ENCODE results near the gene DLEU7.
A peak's percentile ranks its signal among the peaks of the same experiment; 100 is the strongest.

The DLEU7 gene

DNA sequence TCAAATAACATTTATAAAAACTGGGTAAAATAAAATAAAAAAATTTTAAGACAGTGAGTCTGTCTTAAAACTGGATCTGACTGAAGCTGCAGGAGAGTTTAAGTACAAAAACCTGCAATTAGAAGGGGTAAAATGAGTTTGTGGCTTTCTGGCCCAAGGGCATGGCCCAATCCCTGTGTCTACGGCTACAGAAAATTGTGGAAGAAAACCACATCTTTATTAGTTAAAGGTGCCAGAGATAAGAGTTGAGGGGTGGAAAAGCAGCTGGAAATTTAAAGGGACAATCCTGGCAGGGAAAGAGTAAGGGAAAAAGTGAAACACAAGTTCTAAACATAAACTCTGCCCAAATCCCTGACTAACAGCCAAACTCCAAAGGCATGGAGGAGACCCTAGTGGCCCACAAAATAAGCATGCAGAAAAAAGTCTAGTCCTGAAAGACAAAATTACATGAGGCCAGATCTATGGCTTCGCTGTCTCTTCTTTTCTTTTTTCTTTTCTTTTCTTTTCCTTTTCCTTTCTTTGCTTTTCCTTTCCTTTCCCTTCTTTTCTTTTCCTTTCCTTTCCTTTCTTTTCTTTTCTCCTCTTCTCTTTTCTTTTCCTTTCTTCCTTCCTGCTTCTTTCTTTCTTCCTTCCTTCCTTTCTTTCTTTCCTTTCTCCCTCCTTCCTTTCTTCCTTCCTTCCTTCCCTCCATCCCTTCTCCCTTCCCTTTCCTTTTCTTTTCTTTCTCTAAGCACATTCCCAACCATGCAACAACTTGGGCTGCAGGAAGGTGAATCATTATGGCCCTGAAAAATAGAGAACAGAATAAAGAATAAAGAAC, 23.5 kb upstream of the DLEU7 start:
- no peak overlapping the region for H3K4me3 Mint-ChIP-seq
- no peaks in the 10 kb centered on the region for H3K36me3 Mint-ChIP-seq
- DNase-seq (ENCODE audit: low spot score in 2 of 2) (no peak), ATAC-seq (ENCODE audit: low read depth) (no peak)
- peaks cover 5% of the 10 kb centered on the region for H3K4me1 Mint-ChIP-seq
- no peaks in the 10 kb centered on the region for H3K27me3 Mint-ChIP-seq
- peaks cover 2% of the 10 kb centered on the region for H3K9me3 Mint-ChIP-seq
- no peak overlapping the region for H3K27ac Mint-ChIP-seq

GRCh38 chr13:50864492-50864891, 21.0 kb upstream of the DLEU7 start:
- Mint-ChIP-seq H3K4me3 (no peak overlapping the region), H3K9me3 (peaks cover 7% of the 10 kb centered on the region), H3K36me3 (peaks cover 6% of the 10 kb centered on the region), H3K27ac (no peak overlapping the region), H3K4me1 (peaks cover 11% of the 10 kb centered on the region), H3K27me3 (no peaks in the 10 kb centered on the region)
- ATAC-seq (ENCODE audit: low read depth) (no peak), DNase-seq (ENCODE audit: low spot score in 2 of 2) (no peak)

- DNase-seq (ENCODE audit: low spot score in 2 of 2) (no peak), ATAC-seq (ENCODE audit: low read depth) (no peak)
- Mint-ChIP-seq H3K27ac (no peak overlapping the region), H3K36me3 (peaks cover 22% of the 10 kb centered on the region), H3K9me3 (peaks cover 21% of the 10 kb centered on the region), H3K4me1 (peaks cover 3% of the 10 kb centered on the region), H3K4me3 (no peak overlapping the region), H3K27me3 (peaks cover 2% of the 10 kb centered on the region)
Observed at GRCh38 chr13:50855681-50856080, 12.2 kb upstream of the DLEU7 start.

- Mint-ChIP-seq H3K4me3 (no peak overlapping the region), H3K27ac (no peak overlapping the region), H3K4me1 (peaks cover 14% of the 10 kb centered on the region), H3K27me3 (peaks cover 3% of the 10 kb centered on the region), H3K9me3 (peaks cover 3% of the 10 kb centered on the region), H3K36me3 (peaks cover 2% of the 10 kb centered on the region)
- DNase-seq (ENCODE audit: low spot score in 2 of 2) (no peak), ATAC-seq (ENCODE audit: low read depth) (no peak)
Observed at GRCh38 chr13:50850445-50850844, 7.0 kb upstream of the DLEU7 start.

DNA sequence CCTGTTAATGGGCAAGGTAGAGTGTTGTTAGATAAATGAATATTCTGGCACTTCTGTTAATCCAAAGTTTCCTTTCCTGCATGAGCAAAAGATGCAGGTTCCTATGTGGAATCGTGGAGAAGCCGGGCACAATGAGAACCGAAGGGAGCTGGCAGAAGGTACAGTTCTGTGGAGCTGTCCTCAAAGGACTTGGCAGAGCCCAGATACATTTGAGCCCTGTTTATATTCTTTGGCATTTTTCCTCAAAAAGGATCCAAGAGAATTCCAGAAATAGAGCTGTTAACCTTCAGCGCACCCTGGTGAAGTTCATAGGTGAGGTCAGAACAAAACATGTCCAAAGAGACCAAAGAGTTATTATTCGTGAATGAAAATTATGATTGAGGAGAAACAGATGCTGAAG, 4.0 kb upstream of the DLEU7 start:
- H3K4me1 Mint-ChIP-seq: peaks cover 14% of the 10 kb centered on the region
- H3K4me3 Mint-ChIP-seq: no peak overlapping the region
- DNase-seq (ENCODE audit: low spot score in 2 of 2) (no peak), ATAC-seq (ENCODE audit: low read depth) (no peak)
- H3K27me3 Mint-ChIP-seq: peaks cover 1% of the 10 kb centered on the region
- peaks cover 2% of the 10 kb centered on the region for H3K36me3 Mint-ChIP-seq
- H3K27ac Mint-ChIP-seq: no peak overlapping the region
- peaks cover 3% of the 10 kb centered on the region for H3K9me3 Mint-ChIP-seq

- peak overlapping the region; percentile 28 for H3K4me3 Mint-ChIP-seq
Observed at GRCh38 chr13:50846861-50847475, 3.5 kb upstream of the DLEU7 start.

GRCh38 chr13:50845211-50845610, 1.7 kb upstream of the DLEU7 start:
- DNase-seq (ENCODE audit: low spot score in 2 of 2): no peak
- Mint-ChIP-seq H3K27me3 (no peaks in the 10 kb centered on the region), H3K27ac (no peak overlapping the region), H3K9me3 (peaks cover 1% of the 10 kb centered on the region), H3K4me1 (peaks cover 16% of the 10 kb centered on the region), H3K4me3 (no peak overlapping the region), H3K36me3 (no peaks in the 10 kb centered on the region)
- no peak for ATAC-seq (ENCODE audit: low read depth)

More at GRCh38 chr13:50846861-50847475, 3.5 kb upstream of the DLEU7 start:
- H3K27me3 Mint-ChIP-seq: peaks cover 1% of the 10 kb centered on the region
- ATAC-seq (ENCODE audit: low read depth) (no peak), DNase-seq (ENCODE audit: low spot score in 2 of 2) (no peak)
- peaks cover 14% of the 10 kb centered on the region for H3K4me1 Mint-ChIP-seq
- peaks cover 3% of the 10 kb centered on the region for H3K9me3 Mint-ChIP-seq
- H3K36me3 Mint-ChIP-seq: peaks cover 2% of the 10 kb centered on the region
- H3K27ac Mint-ChIP-seq: peak overlapping the region; percentile 28

DNA sequence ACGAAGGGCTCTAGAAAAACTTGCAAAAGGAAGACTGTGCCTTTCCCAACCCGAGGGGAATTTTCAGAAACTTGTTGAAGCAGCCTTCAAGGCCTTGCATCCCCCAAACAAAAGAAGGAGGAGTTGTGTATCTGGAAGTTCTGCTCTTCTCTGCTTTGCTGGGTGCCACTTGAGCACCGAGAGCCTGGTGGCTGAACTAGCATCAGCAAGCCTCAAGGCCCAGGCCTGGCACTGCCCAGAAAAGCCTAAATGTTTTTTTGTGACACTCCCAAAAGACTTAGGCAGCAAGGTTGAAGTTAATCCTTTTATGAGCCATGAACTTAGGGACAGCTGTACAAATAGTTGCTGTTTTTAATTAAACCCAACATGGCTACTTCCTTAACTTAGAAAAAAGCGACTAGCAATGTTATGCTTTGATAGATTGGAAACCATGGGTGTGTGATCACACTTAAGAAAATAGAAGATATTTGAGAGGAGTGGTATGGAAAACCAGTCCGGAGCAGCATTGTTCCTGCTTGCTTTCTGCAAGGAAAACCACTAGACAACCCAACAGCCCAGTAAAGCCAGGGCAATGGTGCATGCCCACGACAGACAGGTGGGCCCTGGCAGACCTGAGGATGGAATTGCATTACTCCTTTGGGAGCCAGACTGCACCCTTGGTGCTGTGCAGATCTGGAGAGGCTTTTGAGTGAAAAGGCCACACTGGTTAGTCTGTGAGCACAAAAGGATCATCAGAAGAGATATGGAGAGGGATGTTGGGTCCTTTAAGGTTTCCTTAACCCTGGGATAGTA, 788 bp upstream of the DLEU7 start:
- H3K27ac Mint-ChIP-seq: no peak overlapping the region
- H3K4me1 Mint-ChIP-seq: peaks cover 16% of the 10 kb centered on the region
- H3K4me3 Mint-ChIP-seq: peak overlapping the region; percentile 82
- ATAC-seq (ENCODE audit: low read depth) (no peak), DNase-seq (ENCODE audit: low spot score in 2 of 2) (no peak)
- H3K27me3 Mint-ChIP-seq: no peaks in the 10 kb centered on the region
- peaks cover under 1% of the 10 kb centered on the region for H3K9me3 Mint-ChIP-seq
- H3K36me3 Mint-ChIP-seq: no peaks in the 10 kb centered on the region

GRCh38 chr13:50842990-50843256, 569 bp downstream of the DLEU7 start:
- Mint-ChIP-seq H3K9me3 (no peaks in the 10 kb centered on the region), H3K27me3 (no peaks in the 10 kb centered on the region), H3K27ac (no peak overlapping the region), H3K4me3 (peak overlapping the region; percentile 76), H3K4me1 (peaks cover 19% of the 10 kb centered on the region), H3K36me3 (no peaks in the 10 kb centered on the region)
- ATAC-seq (ENCODE audit: low read depth) (no peak), DNase-seq (ENCODE audit: low spot score in 2 of 2) (no peak)

DNA sequence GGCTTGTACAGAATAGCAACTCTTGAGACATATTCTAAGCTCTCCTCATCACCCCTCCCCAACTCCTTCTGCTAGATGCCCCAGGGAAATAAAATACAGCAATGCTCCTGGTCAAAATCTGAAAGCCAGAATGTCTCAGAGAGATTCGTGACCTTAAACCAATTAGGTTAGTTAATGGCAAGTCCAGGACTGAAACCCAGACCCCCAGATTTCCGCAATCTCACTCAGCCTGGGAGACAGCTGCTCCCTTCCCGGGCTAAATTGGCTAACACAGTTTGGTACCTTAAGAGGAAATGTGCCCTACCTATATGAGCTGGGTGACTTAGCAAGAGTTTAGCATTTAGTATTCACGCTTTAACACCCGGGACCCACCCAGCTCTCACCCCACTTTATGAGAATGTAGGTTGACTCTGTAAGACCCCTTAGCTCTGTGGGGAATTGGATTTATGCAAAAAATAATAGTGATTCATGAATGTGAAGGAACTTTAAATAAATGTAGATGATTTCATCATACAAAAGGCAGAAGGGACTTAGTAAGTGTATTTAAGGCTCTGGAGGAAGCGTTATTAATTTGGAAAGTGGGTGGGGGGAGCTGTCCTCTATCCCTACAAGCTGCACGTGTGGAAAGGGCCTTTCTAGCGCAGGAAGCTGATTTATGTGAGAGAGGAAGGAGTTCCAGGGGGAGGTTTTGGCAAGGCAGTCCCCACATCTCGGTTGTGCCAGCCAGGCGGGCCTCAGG, 1.1 kb downstream of the DLEU7 start:
- peak overlapping the region; percentile 76 for H3K4me3 Mint-ChIP-seq
- peaks cover 19% of the 10 kb centered on the region for H3K4me1 Mint-ChIP-seq
- DNase-seq (ENCODE audit: low spot score in 2 of 2): no peak
- no peak for ATAC-seq (ENCODE audit: low read depth)
- no peaks in the 10 kb centered on the region for H3K27me3 Mint-ChIP-seq
- no peaks in the 10 kb centered on the region for H3K9me3 Mint-ChIP-seq
- H3K36me3 Mint-ChIP-seq: no peaks in the 10 kb centered on the region
- H3K27ac Mint-ChIP-seq: no peak overlapping the region

DNA sequence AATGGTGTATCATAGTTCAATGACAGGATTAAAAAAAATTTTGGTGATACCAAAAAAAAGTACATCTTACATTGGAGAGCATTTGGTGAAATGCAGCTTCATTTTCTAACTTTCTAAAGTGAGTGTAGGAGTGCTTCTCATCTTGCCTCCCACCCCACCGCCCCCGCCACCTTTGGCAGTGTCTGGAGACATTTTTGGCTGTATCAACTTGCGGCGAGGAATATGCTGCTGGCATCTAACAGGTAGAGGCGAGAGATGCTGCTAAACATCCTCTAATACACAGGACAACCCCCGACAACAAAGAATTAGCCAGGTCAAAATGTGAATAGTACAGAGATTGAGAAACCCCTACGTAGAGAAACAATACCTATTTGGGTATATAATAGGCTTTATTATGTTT, 1.7 kb downstream of the DLEU7 start:
- DNase-seq (ENCODE audit: low spot score in 2 of 2): no peak
- H3K27me3 Mint-ChIP-seq: no peaks in the 10 kb centered on the region
- no peaks in the 10 kb centered on the region for H3K36me3 Mint-ChIP-seq
- H3K27ac Mint-ChIP-seq: no peak overlapping the region
- H3K4me3 Mint-ChIP-seq: no peak overlapping the region
- H3K9me3 Mint-ChIP-seq: no peaks in the 10 kb centered on the region
- no peak for ATAC-seq (ENCODE audit: low read depth)
- peaks cover 14% of the 10 kb centered on the region for H3K4me1 Mint-ChIP-seq

GRCh38 chr13:50840284-50840683, 3.2 kb downstream of the DLEU7 start:
- DNase-seq (ENCODE audit: low spot score in 2 of 2) (no peak), ATAC-seq (ENCODE audit: low read depth) (no peak)
- H3K4me1 Mint-ChIP-seq: peaks cover 5% of the 10 kb centered on the region
- no peak overlapping the region for H3K4me3 Mint-ChIP-seq
- H3K36me3 Mint-ChIP-seq: peaks cover 3% of the 10 kb centered on the region
- H3K27me3 Mint-ChIP-seq: no peaks in the 10 kb centered on the region
- no peak overlapping the region for H3K27ac Mint-ChIP-seq
- no peaks in the 10 kb centered on the region for H3K9me3 Mint-ChIP-seq

DNA sequence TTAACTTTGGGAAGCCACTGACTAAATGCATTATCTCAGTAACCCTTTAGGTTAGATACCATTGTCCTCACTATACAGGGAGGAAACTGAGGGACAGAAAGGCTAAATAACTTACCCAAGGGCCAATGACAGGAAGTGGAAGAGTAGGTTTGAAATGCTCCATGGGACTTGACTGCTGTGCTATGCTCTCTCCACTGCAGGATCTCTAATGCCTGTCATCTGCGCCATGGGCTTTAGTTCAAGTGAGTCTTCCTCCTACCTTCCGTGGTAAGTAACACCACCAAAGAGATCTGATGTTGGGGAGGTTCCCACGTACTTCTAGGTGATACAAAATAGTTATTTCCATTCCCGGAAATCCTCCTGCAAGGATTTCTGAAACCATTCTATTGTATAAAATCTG, 3.7 kb downstream of the DLEU7 start:
- no peak overlapping the region for H3K4me3 Mint-ChIP-seq
- H3K36me3 Mint-ChIP-seq: peaks cover 3% of the 10 kb centered on the region
- no peaks in the 10 kb centered on the region for H3K9me3 Mint-ChIP-seq
- H3K27ac Mint-ChIP-seq: no peak overlapping the region
- peaks cover 5% of the 10 kb centered on the region for H3K4me1 Mint-ChIP-seq
- ATAC-seq (ENCODE audit: low read depth) (no peak), DNase-seq (ENCODE audit: low spot score in 2 of 2) (no peak)
- no peaks in the 10 kb centered on the region for H3K27me3 Mint-ChIP-seq

GRCh38 chr13:50838701-50839100, 4.8 kb downstream of the DLEU7 start:
- DNase-seq (ENCODE audit: low spot score in 2 of 2) (no peak), ATAC-seq (ENCODE audit: low read depth) (no peak)
- Mint-ChIP-seq H3K4me1 (peaks cover 5% of the 10 kb centered on the region), H3K27me3 (no peaks in the 10 kb centered on the region), H3K27ac (no peak overlapping the region), H3K36me3 (peaks cover 6% of the 10 kb centered on the region), H3K9me3 (peaks cover 2% of the 10 kb centered on the region), H3K4me3 (no peak overlapping the region)

All from memory B cell (primary cell).